GM21737 (cell line): ENCODE results near the gene AUP1.
A peak's percentile ranks its signal among the peaks of the same experiment; 100 is the strongest.

ENCODE experiments used
- ATAC-seq: cut with Tn5 transposase; IDR thresholded peaks from one replicate; pipeline ENCODE4 v1.9.1; 2021; ENCODE audit warnings: mild to moderate bottlenecking, moderate library complexity; ENCODE audit not compliant: unreplicated experiment

AUP1 gene

DNA sequence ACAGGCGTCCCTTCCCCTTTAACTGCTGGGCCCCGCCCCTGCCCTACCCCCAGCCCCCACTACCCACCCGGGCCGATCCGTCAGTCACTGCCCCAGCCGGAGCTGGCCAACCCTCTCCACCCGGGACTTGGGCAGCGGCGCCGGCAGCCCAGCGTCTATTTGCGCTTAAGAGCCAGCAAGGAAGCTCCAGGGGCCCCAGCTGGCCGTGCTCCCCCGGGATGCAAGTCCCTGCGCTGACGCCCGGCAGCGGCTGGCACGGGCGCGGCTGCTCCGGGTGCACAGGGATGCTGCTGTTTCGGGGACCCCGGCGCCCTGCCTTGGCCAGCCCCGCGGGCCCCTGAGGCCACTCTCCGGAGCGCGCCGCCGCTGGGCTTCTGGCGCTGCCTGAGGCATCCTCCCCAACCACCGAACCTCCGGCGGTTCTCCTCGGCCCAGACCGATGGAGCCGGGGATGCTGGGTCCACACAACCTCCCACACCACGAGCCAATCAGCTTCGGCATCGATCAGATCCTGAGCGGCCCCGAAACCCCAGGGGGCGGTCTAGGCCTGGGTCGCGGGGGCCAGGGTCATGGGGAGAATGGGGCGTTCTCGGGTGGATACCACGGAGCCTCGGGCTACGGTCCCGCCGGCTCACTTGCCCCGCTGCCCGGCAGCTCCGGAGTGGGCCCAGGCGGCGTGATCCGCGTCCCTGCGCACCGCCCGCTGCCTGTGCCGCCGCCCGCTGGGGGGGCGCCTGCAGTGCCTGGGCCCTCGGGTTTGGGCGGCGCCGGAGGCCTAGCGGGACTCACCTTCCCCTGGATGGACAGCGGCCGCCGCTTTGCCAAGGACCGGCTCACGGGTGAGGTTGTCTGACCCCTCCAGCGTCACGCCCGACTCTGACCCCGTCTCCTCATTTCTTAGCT lies 14.9 kb downstream of the AUP1 start, which contains the start of gene TLX2:
Gene TLX2, plus strand, starts transcription at position 83 of the 903 bp plus-strand sequence. Its CDS starts 357 bp downstream, at position 440.
- ATAC-seq = no peak

DNA sequence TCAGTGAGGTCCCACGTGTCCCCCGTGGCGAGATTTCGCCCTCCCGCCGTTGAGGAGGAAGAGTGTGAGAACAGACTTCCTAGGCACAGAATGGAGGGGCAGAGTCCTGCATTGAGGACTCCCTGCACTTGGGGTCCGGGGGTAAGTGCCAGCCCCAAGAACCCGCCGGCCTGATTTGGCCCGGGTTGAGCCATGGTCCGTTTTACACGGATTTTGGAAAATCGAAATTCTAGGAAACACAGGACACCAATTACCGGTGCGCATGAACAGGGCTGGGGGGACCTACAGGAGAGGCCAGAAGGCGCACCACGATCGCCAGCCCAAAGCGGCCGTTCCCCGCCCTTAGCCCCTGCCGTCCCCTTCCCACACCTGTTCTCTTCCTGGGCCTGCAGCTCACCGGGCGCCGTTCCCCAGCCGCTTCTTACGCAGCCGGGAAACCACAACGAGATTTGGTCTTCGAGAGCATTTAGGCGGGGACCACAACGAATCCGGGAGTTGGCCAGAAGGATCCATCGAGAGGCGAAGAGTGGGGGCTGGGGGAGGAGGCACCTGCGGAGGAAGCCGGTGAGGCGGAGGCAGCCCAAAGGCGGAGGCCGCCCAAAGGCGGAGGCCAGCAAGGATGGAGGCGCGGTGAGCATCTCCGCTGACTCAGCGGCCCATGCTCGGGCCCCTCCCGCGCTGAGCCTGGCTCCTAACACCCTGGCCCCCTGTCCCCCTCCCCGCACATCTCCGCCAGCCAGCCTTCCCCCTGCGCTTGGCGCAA lies 15.7 kb downstream of the AUP1 start:
- no peak for ATAC-seq

- no peak for ATAC-seq
Observed at GRCh38 chr2:74512744-74513604, 16.5 kb downstream of the AUP1 start.

DNA sequence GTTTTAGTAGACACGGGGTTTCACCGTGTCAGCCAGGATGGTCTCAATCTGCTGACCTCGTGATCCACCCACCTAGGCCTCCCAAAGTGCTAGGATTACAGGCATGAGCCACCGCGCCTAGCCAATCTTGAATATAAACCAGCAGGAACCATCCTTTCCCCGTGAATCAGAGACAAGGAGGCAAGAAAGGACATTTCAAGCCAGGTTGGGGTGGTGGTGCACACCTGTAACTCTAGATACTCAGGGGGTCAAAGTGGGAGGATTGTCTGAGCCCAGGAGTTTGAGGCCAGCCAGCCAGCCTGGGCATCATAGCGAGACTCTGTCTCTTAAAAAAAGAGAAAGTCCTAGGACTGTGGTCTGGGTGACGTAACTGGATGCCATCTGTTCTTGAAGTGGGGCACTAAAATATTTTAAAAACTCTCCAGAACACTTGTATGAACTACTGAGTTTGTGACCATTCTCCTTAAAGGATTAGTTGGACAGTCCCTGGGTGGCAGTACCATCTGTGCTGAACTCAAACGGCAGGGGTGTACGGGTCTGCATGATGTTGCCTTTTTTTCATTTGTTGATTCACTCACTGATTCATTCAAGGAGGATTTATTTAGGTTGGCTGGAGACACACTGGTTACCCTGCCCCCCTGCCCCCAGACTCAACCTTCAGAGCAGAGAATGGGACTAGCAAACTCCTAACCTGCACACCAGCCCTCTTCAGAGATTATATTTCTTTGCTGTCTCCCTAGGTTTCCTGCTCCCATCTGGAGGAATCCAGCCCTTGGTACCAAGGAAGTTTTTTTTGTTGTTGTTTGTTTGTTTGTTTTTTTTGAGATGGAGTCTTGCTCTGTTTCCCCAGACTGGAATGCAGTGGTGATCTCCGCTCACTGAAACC lies 18.2 kb downstream of the AUP1 start:
- no peak for ATAC-seq

DNA sequence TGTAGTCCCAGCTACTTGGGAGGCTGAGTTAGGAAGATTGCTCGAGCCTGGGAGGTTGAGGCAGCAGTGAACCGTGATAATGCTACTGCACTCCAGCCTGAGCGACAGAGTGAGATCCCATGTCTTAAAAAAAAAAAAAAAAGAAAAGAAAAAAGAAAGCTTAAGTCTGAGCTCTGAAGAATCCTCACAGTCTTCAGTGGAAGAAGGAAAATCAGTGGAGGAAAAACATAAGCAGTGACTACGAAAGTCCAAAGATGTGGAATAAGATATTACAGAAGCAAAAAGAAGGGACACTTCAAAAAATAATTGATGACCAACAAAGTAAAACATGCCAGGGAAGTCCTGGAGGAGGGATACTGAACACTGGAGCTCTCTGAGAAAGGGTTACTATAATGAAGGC lies 19.2 kb downstream of the AUP1 start:
- no peak for ATAC-seq

GRCh38 chr2:74507926-74508520 lies 21.5 kb downstream of the AUP1 start:
- peak; percentile 5 for ATAC-seq

DNA sequence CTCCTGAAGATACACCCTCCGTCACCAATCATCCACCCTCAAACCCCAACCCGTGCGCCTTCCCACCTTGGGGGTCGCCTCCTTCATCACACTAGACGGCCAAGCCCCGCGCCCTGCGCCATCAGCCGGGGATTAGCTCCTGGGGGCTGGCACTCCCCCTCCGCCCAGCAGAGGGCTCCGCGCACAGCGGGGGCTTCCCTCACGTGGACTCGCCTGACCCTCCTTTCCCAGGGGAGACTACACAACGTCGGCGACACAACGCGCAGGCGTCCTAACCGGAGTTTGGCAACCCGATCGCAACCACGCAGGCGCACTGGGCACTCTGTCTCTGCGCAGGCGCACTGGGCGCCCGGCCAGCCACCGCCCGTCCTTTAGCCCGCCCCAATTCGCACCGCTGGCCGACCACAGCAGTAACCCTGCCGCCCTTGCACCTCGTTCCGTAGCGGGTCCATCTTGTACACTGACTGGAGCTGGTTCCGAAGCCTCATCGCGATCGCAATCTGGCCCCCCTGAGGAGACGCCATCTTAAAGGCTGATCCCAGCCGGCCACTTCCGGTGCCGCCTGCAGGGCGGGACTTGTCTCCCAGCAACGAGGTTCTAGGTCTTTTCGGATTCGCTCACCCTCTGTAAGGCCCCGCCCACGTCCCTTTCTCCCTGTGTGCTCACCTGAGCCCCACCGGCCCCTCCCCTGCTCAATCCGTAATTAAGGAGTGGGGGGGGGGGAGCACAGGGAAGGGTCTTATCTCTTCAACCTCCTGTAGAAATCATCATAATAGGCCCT lies 22.2 kb downstream of the AUP1 start, which contains the start of gene PCGF1:
Gene PCGF1, minus strand, starts transcription at position 551 of the 781 bp plus-strand sequence. Its CDS starts 27 bp downstream, at position 524.
- ATAC-seq = peak; percentile 84

DNA sequence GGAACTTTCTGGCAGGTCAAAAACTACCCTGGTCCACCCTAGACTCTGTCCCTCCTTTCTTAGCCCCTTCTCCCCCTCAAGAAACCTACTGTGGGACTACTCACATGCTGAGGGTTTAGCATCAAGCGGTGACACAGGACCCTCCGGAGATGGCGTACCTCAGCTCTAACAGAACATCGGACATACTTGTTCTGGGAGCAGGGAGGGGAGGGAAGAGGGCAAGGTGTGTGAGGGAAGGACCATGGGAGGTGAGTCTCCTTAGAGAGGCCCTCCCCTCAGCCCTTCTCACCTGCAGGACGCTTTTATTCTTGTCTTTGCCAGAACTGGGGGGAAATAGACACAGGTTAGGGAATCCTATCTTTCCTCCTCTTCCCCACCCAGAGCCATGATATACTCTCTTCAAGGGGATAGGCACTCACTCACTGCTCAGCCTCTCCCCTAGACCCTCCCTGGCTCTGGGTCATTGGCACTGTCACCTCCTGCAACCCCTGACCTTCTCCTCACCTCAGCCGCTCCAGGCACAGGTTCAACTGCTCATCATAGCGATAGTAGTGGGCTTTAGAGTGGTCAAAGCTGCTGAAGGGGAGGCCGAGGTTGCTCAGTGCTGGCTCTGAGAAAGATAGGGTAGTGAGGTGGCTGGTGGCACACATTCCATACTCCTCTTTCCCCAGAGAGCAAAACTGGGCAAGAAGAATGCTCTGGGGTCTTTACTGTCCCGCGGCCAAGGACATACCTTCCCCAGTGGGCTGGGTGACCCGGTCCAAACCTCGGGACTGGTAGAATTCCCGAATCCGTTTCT lies 23.9 kb downstream of the AUP1 start:
- ATAC-seq = no peak

DNA sequence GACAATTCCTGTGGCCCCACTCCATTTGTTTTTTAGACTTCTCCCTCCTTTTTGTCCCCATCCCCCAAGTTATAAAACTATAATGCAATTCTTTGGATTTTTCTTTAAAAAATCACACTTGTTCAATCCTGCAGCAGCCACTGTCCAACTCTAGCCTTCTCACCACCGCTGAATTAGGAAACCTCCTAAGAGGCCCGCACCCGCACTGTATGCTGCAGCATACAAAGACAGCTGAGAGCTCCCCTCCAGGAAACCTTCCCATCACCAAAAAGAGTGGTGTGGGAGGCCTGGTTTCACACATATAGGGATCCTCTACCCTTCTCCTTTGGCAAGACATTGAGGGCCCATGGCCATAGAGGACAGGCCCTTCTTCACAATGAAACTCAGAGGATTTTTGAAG lies 24.9 kb downstream of the AUP1 start:
- no peak for ATAC-seq

- no peak for ATAC-seq
Observed at GRCh38 chr2:74503506-74504475, 25.7 kb downstream of the AUP1 start.

- ATAC-seq = peak; percentile 39
Observed at GRCh38 chr2:74502720-74503505, 26.6 kb downstream of the AUP1 start.

DNA sequence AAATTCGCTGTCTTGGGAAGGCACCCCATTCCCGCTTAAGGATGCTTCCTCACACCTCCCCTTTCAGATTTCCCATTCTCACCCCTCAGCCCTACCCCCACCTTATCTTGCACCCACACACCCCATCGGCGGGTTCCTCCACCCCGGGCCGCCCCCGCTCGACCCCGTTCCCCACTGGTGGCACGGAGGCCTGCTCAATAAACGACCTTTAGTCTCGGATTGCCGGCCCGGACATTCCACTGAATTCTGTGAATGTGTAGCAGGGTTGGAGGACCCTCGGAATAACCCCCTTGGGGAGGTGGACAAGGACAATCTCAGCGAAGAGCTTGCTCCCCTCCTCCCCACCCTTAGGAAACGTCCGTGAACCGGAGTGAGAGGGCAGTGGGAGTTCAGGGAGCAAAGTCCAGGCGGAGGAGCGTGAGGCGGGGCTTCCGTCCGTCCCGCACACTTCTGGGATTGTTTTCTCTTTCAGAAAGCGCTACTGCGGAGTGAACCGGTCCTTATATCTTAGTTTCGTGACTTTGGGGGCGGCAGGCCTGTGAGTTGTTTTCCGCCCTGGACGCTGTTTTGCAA lies 27.3 kb downstream of the AUP1 start:
- ATAC-seq = no peak

DNA sequence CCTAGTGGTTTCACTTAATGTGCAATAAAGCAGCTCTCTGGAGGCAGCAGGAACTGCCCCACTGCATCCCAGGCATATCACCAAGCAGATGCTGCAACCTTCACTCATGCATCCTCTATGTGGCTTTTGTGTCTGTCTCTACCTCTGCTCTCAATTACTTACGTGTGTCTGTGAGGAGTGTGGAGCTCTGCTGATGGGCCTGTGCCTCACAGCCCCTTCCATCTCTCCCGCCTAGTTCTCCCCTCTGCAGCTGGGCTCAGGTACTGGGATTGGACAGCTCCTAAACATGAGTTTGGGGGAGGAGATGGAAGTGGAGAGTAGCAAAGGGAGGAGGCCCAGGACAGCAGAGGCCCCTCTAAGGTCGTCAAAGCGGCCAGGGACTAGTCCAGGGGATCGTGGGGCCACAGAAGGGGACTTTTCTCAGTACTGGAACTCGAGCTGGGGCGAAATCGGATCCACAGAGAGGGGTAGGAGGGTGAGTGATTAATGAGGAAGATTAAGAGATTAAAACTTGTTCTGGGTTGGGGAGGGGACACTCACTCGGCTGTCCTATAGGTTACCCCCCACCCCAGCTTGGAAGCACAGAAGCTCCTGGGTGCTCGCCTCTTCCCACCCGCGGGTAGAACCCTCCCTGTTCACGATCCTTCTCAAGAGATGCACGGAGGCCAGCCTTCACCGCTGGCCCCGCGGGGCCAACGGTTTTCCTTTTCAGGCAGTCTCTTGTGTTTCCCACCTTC lies 28.0 kb downstream of the AUP1 start:
- no peak for ATAC-seq

DNA sequence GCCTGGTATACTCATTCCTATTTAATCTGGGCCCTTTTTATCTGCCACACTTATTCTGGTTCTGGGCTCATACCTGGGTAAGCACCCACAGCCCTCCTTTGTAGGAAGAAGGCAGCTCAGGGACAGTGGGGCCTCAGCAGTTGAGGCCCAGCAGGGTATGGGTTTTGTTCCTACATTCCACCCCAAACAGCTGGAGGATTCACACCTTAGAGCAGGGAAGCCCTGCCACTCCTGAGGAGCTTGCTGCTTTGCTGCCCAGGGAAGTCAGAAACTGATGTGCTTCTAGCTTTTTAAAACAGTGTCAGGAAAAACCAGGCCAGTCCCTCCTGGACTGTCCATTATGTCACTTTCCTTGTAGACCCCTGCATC lies 28.9 kb downstream of the AUP1 start:
- ATAC-seq = no peak
